ENCODE data around the gene MAP3K7. TPM values are rescaled to one million over a fixed set of nuclear protein-coding genes. Genes with fewer than 3 reads are reported as not detected.

MAP3K7 gene
- total and polyA plus RNA-seq, 2 donors (not counting 3 experiments of a cell fraction or from before 2014, with no cell fraction given), result 15.3 to 25.6 TPM

DNA sequence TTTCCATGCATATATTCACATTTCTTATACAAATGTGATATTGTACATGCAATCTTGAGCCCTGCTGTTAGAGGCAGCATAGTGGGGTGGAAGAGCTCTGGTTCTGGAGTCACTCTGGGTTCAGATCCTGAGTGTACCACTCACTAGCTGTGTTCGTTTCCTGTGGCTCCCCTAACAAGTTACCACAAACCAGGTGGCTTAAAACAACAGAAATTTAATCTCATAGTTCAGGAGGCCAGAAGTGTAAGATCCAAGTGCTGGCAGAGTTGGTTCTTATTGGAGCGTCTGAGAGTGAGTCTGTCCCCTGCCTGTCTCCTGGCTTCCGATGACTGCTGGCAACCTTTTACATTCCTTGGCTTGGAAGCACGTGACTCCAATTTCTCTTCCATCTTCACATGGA is 115.6 kb downstream of the MAP3K7 start:
- dilution Hi-C loops (cut with MboI; ENCODE audit: extremely low pct_ligation_motif_present, low sequenced_read_pairs), result no loop called here
- DNase-seq (ENCODE audit: low read depth, low spot score) (no peak), FAIRE-seq (no peak)
- no peaks in the 10 kb centered on the region for H3K36me3 ChIP-seq (ENCODE audit: control insufficient read depth in 2 of 2, extremely low read depth in 1 of 2, insufficient read depth in 2 of 2, low read length in 2 of 2)
- TF ChIP-seq, protein P1, sequence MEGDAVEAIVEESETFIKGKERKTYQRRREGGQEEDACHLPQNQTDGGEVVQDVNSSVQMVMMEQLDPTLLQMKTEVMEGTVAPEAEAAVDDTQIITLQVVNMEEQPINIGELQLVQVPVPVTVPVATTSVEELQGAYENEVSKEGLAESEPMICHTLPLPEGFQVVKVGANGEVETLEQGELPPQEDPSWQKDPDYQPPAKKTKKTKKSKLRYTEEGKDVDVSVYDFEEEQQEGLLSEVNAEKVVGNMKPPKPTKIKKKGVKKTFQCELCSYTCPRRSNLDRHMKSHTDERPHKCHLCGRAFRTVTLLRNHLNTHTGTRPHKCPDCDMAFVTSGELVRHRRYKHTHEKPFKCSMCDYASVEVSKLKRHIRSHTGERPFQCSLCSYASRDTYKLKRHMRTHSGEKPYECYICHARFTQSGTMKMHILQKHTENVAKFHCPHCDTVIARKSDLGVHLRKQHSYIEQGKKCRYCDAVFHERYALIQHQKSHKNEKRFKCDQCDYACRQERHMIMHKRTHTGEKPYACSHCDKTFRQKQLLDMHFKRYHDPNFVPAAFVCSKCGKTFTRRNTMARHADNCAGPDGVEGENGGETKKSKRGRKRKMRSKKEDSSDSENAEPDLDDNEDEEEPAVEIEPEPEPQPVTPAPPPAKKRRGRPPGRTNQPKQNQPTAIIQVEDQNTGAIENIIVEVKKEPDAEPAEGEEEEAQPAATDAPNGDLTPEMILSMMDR (IDR thresholded peaks at IDR 0.05; ENCODE audit: extremely low read depth in 1 of 2, insufficient read depth in 1 of 2, low read depth in 1 of 2, low read length in 2 of 2), result no peak
- no peak for TF ChIP-seq EZH2 (IDR thresholded peaks at IDR 0.05; ENCODE audit: borderline replicate concordance, low read depth, low read length, severe bottlenecking)
- no peak for TF ChIP-seq FOS (IDR thresholded peaks at IDR 0.05; ENCODE audit: borderline replicate concordance, insufficient read depth, low read length)
- TF ChIP-seq MYC (IDR thresholded peaks at IDR 0.05; ENCODE audit: low read depth, low read length), result no peak
- TF ChIP-seq POLR2AphosphoS5 (IDR thresholded peaks at IDR 0.05; ENCODE audit: insufficient read depth, low read depth, low read length), result no peak
- TF ChIP-seq POLR2A (IDR thresholded peaks at IDR 0.05; ENCODE audit: low read depth, low read length), result no peak
- no peak for TF ChIP-seq GATA2 (IDR thresholded peaks at IDR 0.05; ENCODE audit: insufficient read depth, insufficient read length, low read depth, low read length)
- TF ChIP-seq, protein P2, sequence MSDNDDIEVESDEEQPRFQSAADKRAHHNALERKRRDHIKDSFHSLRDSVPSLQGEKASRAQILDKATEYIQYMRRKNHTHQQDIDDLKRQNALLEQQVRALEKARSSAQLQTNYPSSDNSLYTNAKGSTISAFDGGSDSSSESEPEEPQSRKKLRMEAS (IDR thresholded peaks at IDR 0.05; ENCODE audit: insufficient read depth, insufficient read length), result no peak
- peaks cover 6 to 11% of the 10 kb centered on the region in 2 experiments for H3K27me3 ChIP-seq (ENCODE audit: control insufficient read depth in 2 of 2, insufficient read depth in 2 of 2, low read length in 2 of 2)
- no peaks in the 10 kb centered on the region for H3K9me3 ChIP-seq (replicated peaks; ENCODE audit: control insufficient read depth, insufficient read depth, low read length)
- H3K4me2 ChIP-seq (ENCODE audit: insufficient read depth, low read length), result no peak overlapping the region
- intact Hi-C loops (cut with micrococcal nuclease), result loop anchor here (10.0 kb wide), 3 partner anchors 286 to 1036 kb away; partner anchors contain the start of genes ANKRD6 and CASP8AP2
- no peak overlapping the region for H3K4me3 ChIP-seq (replicated peaks in 1 of 3; ENCODE audit: insufficient read depth in 1 of 3, low read depth in 1 of 3, low read length in 3 of 3)
- ChIA-PET CTCF (interaction anchor here (1.0 to 1.8 kb wide), 2 partner anchors 8 to 530 kb away, joined by 3 to 6 read pairs; no protein-coding TSS in a partner anchor), POLR2A (no interaction called here)
- H3K9ac ChIP-seq (replicated peaks; ENCODE audit: extremely low read depth, insufficient read depth, low read length), result no peak overlapping the region
- no peaks in the 10 kb centered on the region for H4K20me1 ChIP-seq (replicated peaks; ENCODE audit: control insufficient read depth, extremely low read depth, insufficient read depth, low read length)
- no peaks in the 10 kb centered on the region for H3K4me1 ChIP-seq (ENCODE audit: control insufficient read depth, extremely low read depth, insufficient read depth, low read length)
- BruUV-seq (replicated peaks), result no TSS peak
- no peak overlapping the region for H2AFZ ChIP-seq (ENCODE audit: low read depth, low read length)
- no peak overlapping the region for H3K27ac ChIP-seq (ENCODE audit: insufficient read depth, low read depth, low read length)
- no peaks in the 10 kb centered on the region for H3K79me2 ChIP-seq (ENCODE audit: control insufficient read depth, insufficient read depth, low read length)
- H3K9me1 ChIP-seq (replicated peaks; ENCODE audit: control insufficient read depth, extremely low read depth, insufficient read depth, low read length), result no peaks in the 10 kb centered on the region

All from endothelial cell of umbilical vein (primary cell).